Ascending aorta (tissue), 2 donors: ENCODE measurements around the gene LAPTM4A. TPM values are rescaled to one million over a fixed set of nuclear protein-coding genes. Genes with fewer than 3 reads are reported as not detected.
"Not testable (repeated sequence)": the region's sequence is repeated elsewhere in the genome, so short reads cannot be mapped to it uniquely, and the experiment has no call there.

Experiments
- DNase-seq, 2 donors: peaks; one replicate each; pipeline ENCODE4 v3.0.0-alpha.2; 2019; ENCODE audit warnings: low spot score in 2 of 2
- H3K27ac ChIP-seq, 2 donors: fragments of 200-600 bp; sonication (generic); one replicate each; pipeline ENCODE4 v1.5.1; 2016 to 2017; ENCODE audit warnings: mild to moderate bottlenecking in 1 of 2
- H3K27me3 ChIP-seq: fragments of 200-600 bp; sonication (generic); one replicate; pipeline ENCODE4 v1.5.1; 2017
- H3K36me3 ChIP-seq, 2 donors: fragments of 200-600 bp; sonication (generic); one replicate each; pipeline ENCODE4 v1.5.1; 2016
- H3K4me1 ChIP-seq, 2 donors: fragments of 200-600 bp; sonication (generic); one replicate each; pipeline ENCODE4 v1.5.1; 2016 to 2017; ENCODE audit warnings: mild to moderate bottlenecking in 1 of 2
- H3K4me3 ChIP-seq, 2 donors: fragments of 200-600 bp; sonication (generic); one replicate each; pipeline ENCODE4 v1.5.1; 2016 to 2017; ENCODE audit warnings: mild to moderate bottlenecking in 1 of 2
- H3K9me3 ChIP-seq, 2 donors: fragments of 200-600 bp; sonication (generic); one replicate each; pipeline ENCODE4 v1.5.1; 2016
- intact Hi-C: fragments of 100-400 bp; cut with DNase I; formaldehyde crosslinking; loops from one replicate; pipeline ENCODE4 v1.15.1; 2023
- total RNA-seq: library from RNA; depleted of rRNA; stranded (reverse); fragments of >200 nt; gene quantifications from one replicate; pipeline ENCODE4 v1.1.0, GENCODE V29; 2016
- TF ChIP-seq, protein P1 (sequence below), 3 experiments: fragments of 200-600 bp in 2 of 3; fragments of 450-650 bp in 1 of 3; sonication (generic) in 2 of 3; IDR thresholded peaks; one replicate each; pipeline ENCODE4 v1.5.1; 2016 to 2019; ENCODE audit warnings: antibody characterized with exemption in 3 of 3, mild to moderate bottlenecking in 1 of 3, moderate library complexity in 1 of 3

LAPTM4A gene
- total RNA-seq, 1 donor from 2014 or later = 95.6 TPM

DNA sequence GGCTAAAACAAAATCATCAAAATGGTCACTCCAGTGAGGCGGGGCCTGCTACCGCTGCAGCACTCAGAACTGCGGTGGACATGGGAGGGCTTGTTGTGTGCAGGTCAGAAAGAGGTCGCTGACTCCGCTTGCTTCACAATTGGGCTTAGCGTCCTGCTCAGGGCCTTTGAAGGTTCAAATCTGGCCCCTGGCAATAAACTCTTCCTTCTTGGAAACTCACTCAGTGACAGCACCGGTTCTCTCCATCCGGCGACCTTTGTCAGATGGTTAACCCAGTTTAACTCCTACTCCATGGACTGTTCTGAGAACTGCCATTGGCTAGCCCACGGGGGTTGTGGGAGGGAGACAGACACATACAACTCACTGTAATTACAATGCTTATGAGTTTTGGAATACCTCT is 29.0 kb upstream of the LAPTM4A start:
- H3K36me3 ChIP-seq = no peaks in the 10 kb centered on the region
- no peaks in the 10 kb centered on the region for H3K27me3 ChIP-seq
- no peak overlapping the region for H3K27ac ChIP-seq
- no peaks in the 10 kb centered on the region for H3K9me3 ChIP-seq
- H3K4me1 ChIP-seq = no peaks in the 10 kb centered on the region
- DNase-seq = no peak
- intact Hi-C loops = no loop called here
- no peak overlapping the region for H3K4me3 ChIP-seq
- TF ChIP-seq, protein P1, sequence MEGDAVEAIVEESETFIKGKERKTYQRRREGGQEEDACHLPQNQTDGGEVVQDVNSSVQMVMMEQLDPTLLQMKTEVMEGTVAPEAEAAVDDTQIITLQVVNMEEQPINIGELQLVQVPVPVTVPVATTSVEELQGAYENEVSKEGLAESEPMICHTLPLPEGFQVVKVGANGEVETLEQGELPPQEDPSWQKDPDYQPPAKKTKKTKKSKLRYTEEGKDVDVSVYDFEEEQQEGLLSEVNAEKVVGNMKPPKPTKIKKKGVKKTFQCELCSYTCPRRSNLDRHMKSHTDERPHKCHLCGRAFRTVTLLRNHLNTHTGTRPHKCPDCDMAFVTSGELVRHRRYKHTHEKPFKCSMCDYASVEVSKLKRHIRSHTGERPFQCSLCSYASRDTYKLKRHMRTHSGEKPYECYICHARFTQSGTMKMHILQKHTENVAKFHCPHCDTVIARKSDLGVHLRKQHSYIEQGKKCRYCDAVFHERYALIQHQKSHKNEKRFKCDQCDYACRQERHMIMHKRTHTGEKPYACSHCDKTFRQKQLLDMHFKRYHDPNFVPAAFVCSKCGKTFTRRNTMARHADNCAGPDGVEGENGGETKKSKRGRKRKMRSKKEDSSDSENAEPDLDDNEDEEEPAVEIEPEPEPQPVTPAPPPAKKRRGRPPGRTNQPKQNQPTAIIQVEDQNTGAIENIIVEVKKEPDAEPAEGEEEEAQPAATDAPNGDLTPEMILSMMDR (IDR thresholded peaks at IDR 0.05) = no peak

DNA sequence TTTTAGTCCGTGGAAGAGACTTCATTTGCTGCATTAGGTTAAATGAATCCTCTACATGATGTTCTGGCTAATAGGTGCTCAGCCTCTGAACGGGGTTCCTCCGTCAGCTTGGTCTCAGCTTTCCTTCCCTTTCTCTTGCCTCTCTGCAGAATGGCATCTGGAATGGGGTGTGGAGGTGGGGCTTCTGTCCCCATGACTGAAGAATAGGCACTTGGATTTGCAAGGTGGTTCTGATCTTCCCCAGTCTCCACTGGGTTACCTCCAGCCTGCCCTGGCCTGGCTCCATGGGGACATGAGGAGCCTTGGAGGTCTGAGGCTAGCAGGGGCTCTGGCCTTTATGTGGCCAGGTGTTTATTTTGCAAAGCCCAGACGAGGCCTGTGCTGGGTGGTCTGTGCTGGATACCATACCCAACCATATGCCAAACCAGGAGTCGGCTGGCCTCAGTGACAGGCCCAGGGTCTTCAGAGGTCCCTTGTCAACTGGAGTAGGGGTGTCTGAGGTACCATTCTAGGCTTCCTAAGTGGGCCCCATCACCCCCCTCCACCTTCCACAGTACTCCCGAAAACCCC is 28.2 kb upstream of the LAPTM4A start:
- intact Hi-C loops = no loop called here
- no peak overlapping the region for H3K4me3 ChIP-seq
- TF ChIP-seq, protein P1 (IDR thresholded peaks at IDR 0.05) = no peak

DNA sequence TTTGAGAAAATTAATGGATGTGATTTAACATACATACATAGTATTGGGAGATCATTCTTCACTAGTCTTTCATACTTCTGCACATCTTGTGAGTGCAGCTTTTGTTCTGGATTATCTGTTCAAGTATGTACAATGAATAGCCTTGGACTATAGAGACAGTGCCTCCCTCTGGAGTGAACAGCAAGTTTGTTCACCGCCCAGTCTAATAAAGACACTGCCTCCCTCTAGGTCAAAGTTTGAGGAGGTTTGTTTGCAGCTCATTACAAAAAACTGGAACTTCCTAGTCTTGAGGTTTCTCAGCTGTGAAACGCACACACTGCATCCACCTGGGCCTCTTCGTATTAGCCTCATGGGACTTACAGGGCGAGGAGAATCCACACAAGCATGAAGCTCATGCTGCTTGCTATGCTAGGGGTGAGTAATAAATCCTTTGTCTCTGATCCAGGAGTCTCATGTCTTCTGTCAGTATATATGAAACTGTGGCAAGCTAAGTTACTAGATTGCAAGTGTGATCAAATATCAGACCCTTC is 26.0 kb upstream of the LAPTM4A start:
- H3K27ac ChIP-seq = no peak overlapping the region
- TF ChIP-seq, protein P1 (IDR thresholded peaks at IDR 0.05) = no peak
- H3K9me3 ChIP-seq = no peaks in the 10 kb centered on the region
- no peaks in the 10 kb centered on the region for H3K36me3 ChIP-seq
- H3K27me3 ChIP-seq = no peaks in the 10 kb centered on the region
- H3K4me1 ChIP-seq = no peaks in the 10 kb centered on the region
- intact Hi-C loops = no loop called here
- no peak overlapping the region for H3K4me3 ChIP-seq
- no peak for DNase-seq

More for the DNA sequence above, 28.2 kb upstream of the LAPTM4A start:
- Histone ChIP-seq H3K36me3 (no peaks in the 10 kb centered on the region), H3K27ac (no peak overlapping the region), H3K9me3 (no peaks in the 10 kb centered on the region), H3K4me1 (no peaks in the 10 kb centered on the region), H3K27me3 (no peaks in the 10 kb centered on the region)
- peak in 1 of 2 donors; percentile 51 for DNase-seq

DNA sequence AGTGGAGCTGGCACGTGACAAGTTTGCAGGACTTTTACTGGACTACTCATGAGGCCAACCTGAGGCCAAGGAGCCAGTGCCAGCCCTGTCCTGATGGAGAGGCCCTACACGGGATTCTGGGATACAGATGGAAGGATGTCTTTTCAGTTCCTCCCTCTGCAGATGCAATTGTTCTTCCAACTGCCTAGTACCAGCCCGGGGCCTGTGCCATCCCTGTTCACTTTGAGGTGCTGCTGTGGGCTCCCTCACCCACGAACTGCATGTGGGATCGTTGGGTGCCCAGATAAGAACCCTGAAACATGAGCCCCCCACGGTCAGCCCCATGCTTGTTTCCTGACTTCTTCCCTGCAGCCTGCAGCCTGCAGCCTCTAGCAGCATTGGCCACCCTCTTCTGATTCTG is 25.3 kb upstream of the LAPTM4A start:
- TF ChIP-seq, protein P1 (IDR thresholded peaks at IDR 0.05) = no peak
- Histone ChIP-seq H3K4me1 (peaks cover 0 to 2% of the 10 kb centered on the region in 2 donors), H3K36me3 (no peaks in the 10 kb centered on the region), H3K9me3 (no peaks in the 10 kb centered on the region), H3K4me3 (no peak overlapping the region), H3K27ac (no peak overlapping the region), H3K27me3 (no peaks in the 10 kb centered on the region)
- intact Hi-C loops = no loop called here
- DNase-seq = peak in 1 of 2 donors; percentile 42

DNA sequence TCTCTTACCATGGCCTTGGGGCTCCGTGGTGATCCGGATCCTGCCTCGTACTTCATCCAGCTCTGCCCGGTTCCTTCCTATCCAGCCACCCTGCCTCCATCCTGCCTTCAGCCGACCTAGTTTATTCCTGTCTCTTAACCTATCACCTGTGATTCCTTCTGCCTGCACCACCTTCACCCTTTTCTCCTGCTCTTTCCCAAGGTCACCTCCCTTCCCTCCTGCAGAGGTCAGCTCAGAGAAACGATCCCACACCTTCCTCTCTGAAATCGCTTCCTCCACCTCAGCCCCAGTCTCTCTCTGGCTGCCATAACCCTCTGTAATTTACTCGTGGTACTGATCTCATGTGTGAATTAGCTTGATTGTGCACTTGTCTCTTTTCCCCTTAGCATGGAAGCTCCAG is 23.5 kb upstream of the LAPTM4A start:
- intact Hi-C loops = no loop called here
- no peaks in the 10 kb centered on the region for H3K36me3 ChIP-seq
- no peaks in the 10 kb centered on the region for H3K9me3 ChIP-seq
- TF ChIP-seq, protein P1 (IDR thresholded peaks at IDR 0.05) = no peak
- H3K4me3 ChIP-seq = no peak overlapping the region
- no peak overlapping the region for H3K27ac ChIP-seq
- DNase-seq = peak in 1 of 2 donors; percentile 31
- H3K27me3 ChIP-seq = no peaks in the 10 kb centered on the region
- peaks cover 0 to 8% of the 10 kb centered on the region in 2 donors for H3K4me1 ChIP-seq

DNA sequence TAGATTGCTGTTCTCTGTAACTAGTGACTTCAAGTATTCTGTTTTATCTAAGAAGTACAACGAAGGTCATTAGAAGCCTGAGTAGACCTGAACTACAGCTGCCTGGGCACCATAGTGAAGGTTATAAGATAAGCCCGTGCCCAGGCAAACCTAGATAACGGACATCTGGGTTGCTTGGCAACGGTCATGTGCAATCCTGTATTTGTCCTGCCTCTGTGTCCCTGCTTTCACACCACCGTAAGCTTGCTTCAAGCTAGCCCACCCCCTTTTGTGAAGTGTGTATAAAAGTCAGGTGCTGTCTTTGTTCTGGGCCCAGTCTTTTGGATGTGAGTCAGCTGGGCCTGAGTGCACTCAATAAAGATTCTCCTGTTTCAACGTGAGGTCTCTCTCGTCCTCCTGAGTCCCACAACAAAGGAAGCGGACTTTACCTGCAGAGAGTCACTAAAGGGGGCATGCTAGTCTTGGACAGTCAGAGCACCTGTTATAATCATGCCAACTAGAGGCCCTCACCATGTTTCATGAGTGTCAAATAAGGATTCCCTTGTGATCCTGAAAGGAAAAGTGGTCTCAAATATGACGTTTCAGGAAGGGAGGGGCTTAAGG is 22.7 kb upstream of the LAPTM4A start:
- H3K27ac ChIP-seq, intact Hi-C loops, H3K4me1 ChIP-seq, H3K4me3 ChIP-seq, H3K9me3 ChIP-seq, H3K36me3 ChIP-seq, H3K27me3 ChIP-seq: not testable (repeated sequence)
- peak in 1 of 2 donors; percentile 40 for DNase-seq
